SK-N-SH treated with all-trans-retinoic acid at 6 μM for 48 hours (cell line): ENCODE data around the gene MFSD6L.

Source experiments
- ATAC-seq: fragments of 200-7000 bp; cut with Tn5 transposase; 3 replicates; pipeline ENCODE4 v1.9.1; 2020; ENCODE audit warnings: mild to moderate bottlenecking, moderate library complexity
- ARNTL ChIP-seq: fragments of 450-650 bp; formaldehyde crosslinking; IDR thresholded peaks from 2 replicates; pipeline ENCODE4 v1.5.0; 2020; ENCODE audit warnings: low read depth, mild to moderate bottlenecking, moderate library complexity, borderline replicate concordance
- BACH2 ChIP-seq: fragments of 250-450 bp; sonication (Bioruptor Pico); IDR thresholded peaks from 2 replicates; pipeline ENCODE4 v1.9.0; 2021; ENCODE audit warnings: mild to moderate bottlenecking, borderline replicate concordance
- CSDC2 ChIP-seq: fragments of 250-450 bp; sonication (Bioruptor Pico); IDR thresholded peaks from 2 replicates; pipeline ENCODE4 v1.5.0; 2020; ENCODE audit warnings: mild to moderate bottlenecking, moderate library complexity
- ESRRG ChIP-seq: fragments of 250-450 bp; sonication (Bioruptor Pico); IDR thresholded peaks from 2 replicates; pipeline ENCODE4 v1.6.1; 2021; ENCODE audit warnings: mild to moderate bottlenecking
- GLIS3 ChIP-seq: fragments of 250-450 bp; sonication (Bioruptor Pico); IDR thresholded peaks from 2 replicates; pipeline ENCODE4 v1.5.0; 2020; ENCODE audit warnings: mild to moderate bottlenecking, moderate library complexity
- ISL1 ChIP-seq: fragments of 250-450 bp; sonication (Bioruptor Pico); IDR thresholded peaks from 2 replicates; pipeline ENCODE4 v2.1.2; 2022; ENCODE audit warnings: mild to moderate bottlenecking, moderate library complexity
- OSR1 ChIP-seq: fragments of 250-450 bp; sonication (Bioruptor Pico); IDR thresholded peaks from 2 replicates; pipeline ENCODE4 v1.8.0; 2022; ENCODE audit warnings: moderate library complexity, mild to moderate bottlenecking, inconsistent platforms
- PATZ1 ChIP-seq: fragments of 250-450 bp; sonication (Bioruptor Pico); IDR thresholded peaks from 2 replicates; pipeline ENCODE4 v1.8.0; 2020; ENCODE audit warnings: mild to moderate bottlenecking, moderate library complexity, borderline replicate concordance
- POU6F1 ChIP-seq: fragments of 250-450 bp; sonication (Bioruptor Pico); IDR thresholded peaks from 2 replicates; pipeline ENCODE4 v1.8.0; 2021; ENCODE audit warnings: low read depth, mild to moderate bottlenecking, moderate library complexity, borderline replicate concordance
- PPARA ChIP-seq: fragments of 250-450 bp; sonication (Bioruptor Pico); IDR thresholded peaks from 2 replicates; pipeline ENCODE4 v1.5.0; 2020; ENCODE audit warnings: mild to moderate bottlenecking, borderline replicate concordance
- SNAI2 ChIP-seq: fragments of 250-450 bp; sonication (Bioruptor Pico); IDR thresholded peaks from 2 replicates; pipeline ENCODE4 v1.5.0; 2020; ENCODE audit warnings: mild to moderate bottlenecking, moderate library complexity
- TCF4 ChIP-seq: fragments of 250-450 bp; sonication (Bioruptor Pico); IDR thresholded peaks from 2 replicates; pipeline ENCODE4 v1.8.0; 2021; ENCODE audit warnings: mild to moderate bottlenecking, moderate library complexity, borderline replicate concordance
- TOX ChIP-seq: fragments of 250-450 bp; sonication (Bioruptor Pico); IDR thresholded peaks from 2 replicates; pipeline ENCODE4 v1.8.0; 2021; ENCODE audit warnings: mild to moderate bottlenecking, moderate library complexity, borderline replicate concordance
- TSHZ2 ChIP-seq: fragments of 250-450 bp; sonication (Bioruptor Pico); IDR thresholded peaks from 2 replicates; pipeline ENCODE4 v1.5.0; 2020; ENCODE audit warnings: mild to moderate bottlenecking, moderate library complexity
- ZC3H10 ChIP-seq: fragments of 250-450 bp; sonication (Bioruptor Pico); IDR thresholded peaks from 2 replicates; pipeline ENCODE4 v1.5.1; 2021; ENCODE audit warnings: mild to moderate bottlenecking, moderate library complexity
- ZFP3 ChIP-seq: fragments of 250-450 bp; sonication (Bioruptor Pico); IDR thresholded peaks from 2 replicates; pipeline ENCODE4 v1.5.0; 2020; ENCODE audit warnings: mild to moderate bottlenecking, moderate library complexity
- ZFP30 ChIP-seq: fragments of 450-650 bp; formaldehyde crosslinking; IDR thresholded peaks from 2 replicates; pipeline ENCODE4 v1.5.0; 2022; ENCODE audit warnings: mild to moderate bottlenecking, moderate library complexity
- ZNF70 ChIP-seq: fragments of 450-650 bp; formaldehyde crosslinking; IDR thresholded peaks from 2 replicates; pipeline ENCODE4 v1.5.0; 2020; ENCODE audit warnings: mild to moderate bottlenecking, moderate library complexity
- ZNF8 ChIP-seq: fragments of 450-650 bp; formaldehyde crosslinking; IDR thresholded peaks from 2 replicates; pipeline ENCODE4 v1.5.0; 2020; ENCODE audit warnings: mild to moderate bottlenecking, moderate library complexity
- TF ChIP-seq, protein P1 (sequence below): fragments of 250-450 bp; sonication (Bioruptor Pico); IDR thresholded peaks from 2 replicates; pipeline ENCODE4 v1.5.1; 2021; ENCODE audit warnings: mild to moderate bottlenecking, moderate library complexity
- TF ChIP-seq, protein P2 (sequence below): fragments of 250-450 bp; sonication (Bioruptor Pico); IDR thresholded peaks from 2 replicates; pipeline ENCODE4 v1.5.1; 2020; ENCODE audit warnings: low read depth, mild to moderate bottlenecking, moderate library complexity

Gene MFSD6L

GRCh38 chr17:8818654-8819330 is 19.6 kb upstream of the MFSD6L start:
- no peak for TF ChIP-seq OSR1 (CRISPR knock-in tag)
- TF ChIP-seq BACH2 (CRISPR knock-in tag): no peak
- TF ChIP-seq SNAI2 (CRISPR knock-in tag): no peak
- TF ChIP-seq TSHZ2 (CRISPR knock-in tag): no peak
- TF ChIP-seq ZFP30 (CRISPR knock-in tag): no peak
- no peak for TF ChIP-seq ZFP3 (CRISPR knock-in tag)
- no peak for TF ChIP-seq CSDC2 (CRISPR knock-in tag)
- no peak for TF ChIP-seq PATZ1 (CRISPR knock-in tag)
- TF ChIP-seq POU6F1: no peak
- no peak for TF ChIP-seq TCF4 (CRISPR knock-in tag)
- TF ChIP-seq ZNF8 (CRISPR knock-in tag): no peak
- TF ChIP-seq PPARA (CRISPR knock-in tag): no peak
- TF ChIP-seq ZC3H10 (CRISPR knock-in tag): no peak
- ATAC-seq: no peak

GRCh38 chr17:8818047-8818446 is 18.9 kb upstream of the MFSD6L start:
- TF ChIP-seq ZNF70 (CRISPR knock-in tag) (no peak), TOX (no peak), OSR1 (CRISPR knock-in tag) (no peak), ZFP30 (CRISPR knock-in tag) (no peak), ZFP3 (CRISPR knock-in tag) (no peak), TCF4 (CRISPR knock-in tag) (no peak), POU6F1 (no peak), BACH2 (CRISPR knock-in tag) (no peak), ZC3H10 (CRISPR knock-in tag) (no peak), ESRRG (CRISPR knock-in tag) (no peak), GLIS3 (CRISPR knock-in tag) (no peak), ARNTL (CRISPR knock-in tag) (no peak), PPARA (CRISPR knock-in tag) (no peak), TSHZ2 (CRISPR knock-in tag) (no peak), ISL1 (CRISPR knock-in tag) (no peak), CSDC2 (CRISPR knock-in tag) (no peak), SNAI2 (CRISPR knock-in tag) (no peak)
- TF ChIP-seq, protein P1, sequence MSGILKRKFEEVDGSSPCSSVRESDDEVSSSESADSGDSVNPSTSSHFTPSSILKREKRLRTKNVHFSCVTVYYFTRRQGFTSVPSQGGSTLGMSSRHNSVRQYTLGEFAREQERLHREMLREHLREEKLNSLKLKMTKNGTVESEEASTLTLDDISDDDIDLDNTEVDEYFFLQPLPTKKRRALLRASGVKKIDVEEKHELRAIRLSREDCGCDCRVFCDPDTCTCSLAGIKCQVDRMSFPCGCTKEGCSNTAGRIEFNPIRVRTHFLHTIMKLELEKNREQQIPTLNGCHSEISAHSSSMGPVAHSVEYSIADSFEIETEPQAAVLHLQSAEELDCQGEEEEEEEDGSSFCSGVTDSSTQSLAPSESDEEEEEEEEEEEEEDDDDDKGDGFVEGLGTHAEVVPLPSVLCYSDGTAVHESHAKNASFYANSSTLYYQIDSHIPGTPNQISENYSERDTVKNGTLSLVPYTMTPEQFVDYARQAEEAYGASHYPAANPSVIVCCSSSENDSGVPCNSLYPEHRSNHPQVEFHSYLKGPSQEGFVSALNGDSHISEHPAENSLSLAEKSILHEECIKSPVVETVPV (CRISPR knock-in tag): no peak
- TF ChIP-seq, protein P2, sequence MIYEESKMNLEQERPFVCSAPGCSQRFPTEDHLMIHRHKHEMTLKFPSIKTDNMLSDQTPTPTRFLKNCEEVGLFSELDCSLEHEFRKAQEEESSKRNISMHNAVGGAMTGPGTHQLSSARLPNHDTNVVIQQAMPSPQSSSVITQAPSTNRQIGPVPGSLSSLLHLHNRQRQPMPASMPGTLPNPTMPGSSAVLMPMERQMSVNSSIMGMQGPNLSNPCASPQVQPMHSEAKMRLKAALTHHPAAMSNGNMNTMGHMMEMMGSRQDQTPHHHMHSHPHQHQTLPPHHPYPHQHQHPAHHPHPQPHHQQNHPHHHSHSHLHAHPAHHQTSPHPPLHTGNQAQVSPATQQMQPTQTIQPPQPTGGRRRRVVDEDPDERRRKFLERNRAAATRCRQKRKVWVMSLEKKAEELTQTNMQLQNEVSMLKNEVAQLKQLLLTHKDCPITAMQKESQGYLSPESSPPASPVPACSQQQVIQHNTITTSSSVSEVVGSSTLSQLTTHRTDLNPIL (CRISPR knock-in tag): no peak
- ATAC-seq: no peak
